Keratinocyte (primary cell): ENCODE measurements around the gene SLC66A2. TPM values are rescaled to one million over a fixed set of nuclear protein-coding genes. Genes with fewer than 3 reads are reported as not detected.

Experiments
- DNase-seq: peaks from one replicate; pipeline ENCODE4 v3.0.0-alpha.2; 2011; ENCODE audit warnings: low read depth, missing footprints, low spot score
- FAIRE-seq: peaks from 2 replicates; lab custom pipeline; 2011; peaks lifted over from hg19 to GRCh38; lab: Jason Lieb, UNC
- H2AFZ ChIP-seq: 2 replicates; pipeline ENCODE4 v1.6.0; 2012; ENCODE audit warnings: low read length, control low read depth, inconsistent platforms; ENCODE audit not compliant: control insufficient read depth
- H3K27ac ChIP-seq: 2 replicates; pipeline ENCODE4 v1.5.1; 2011; ENCODE audit warnings: low read length; ENCODE audit not compliant: control insufficient read depth, insufficient read depth
- H3K27me3 ChIP-seq: 3 replicates; pipeline ENCODE4 v1.6.0; 2011; ENCODE audit warnings: low read length; ENCODE audit not compliant: control insufficient read depth, insufficient read depth; ENCODE audit errors: extremely low read depth
- H3K36me3 ChIP-seq, 2 experiments: 2 replicates in 1 of 2; 3 replicates in 1 of 2; pipeline ENCODE4 v1.5.1; 2011; ENCODE audit warnings: low read length in 2 of 2, mild to moderate bottlenecking in 1 of 2; ENCODE audit not compliant: control insufficient read depth in 2 of 2, insufficient read depth in 2 of 2; ENCODE audit errors: extremely low read depth in 1 of 2
- H3K4me1 ChIP-seq: 3 replicates; pipeline ENCODE4 v1.5.1; 2011; ENCODE audit warnings: low read length; ENCODE audit not compliant: control insufficient read depth, insufficient read depth; ENCODE audit errors: extremely low read depth
- H3K4me2 ChIP-seq: 3 replicates; pipeline ENCODE4 v1.6.0; 2011; ENCODE audit warnings: low read depth, low read length; ENCODE audit not compliant: control insufficient read depth, insufficient read depth; ENCODE audit errors: extremely low read depth
- H3K4me3 ChIP-seq, 3 experiments: fragments of 200-600 bp in 1 of 3; sonication (generic) in 1 of 3; 2 replicates in 2 of 3; 3 replicates in 1 of 3; pipeline ENCODE4 v1.5.1; 2011 to 2016; ENCODE audit warnings: low read length in 3 of 3, mild to moderate bottlenecking in 3 of 3, control low read depth in 2 of 3, inconsistent platforms in 1 of 3, low read depth in 1 of 3, mixed read lengths in 1 of 3, mixed run types in 1 of 3, moderate library complexity in 1 of 3; ENCODE audit not compliant: control insufficient read depth in 2 of 3, insufficient read depth in 2 of 3; ENCODE audit errors: extremely low read depth in 1 of 3
- H3K79me2 ChIP-seq: 2 replicates; pipeline ENCODE4 v1.6.0; 2012; ENCODE audit warnings: low read length; ENCODE audit not compliant: control insufficient read depth, insufficient read depth
- H3K9ac ChIP-seq: 3 replicates; pipeline ENCODE4 v1.6.0; 2011; ENCODE audit warnings: low read length; ENCODE audit not compliant: control insufficient read depth, insufficient read depth; ENCODE audit errors: extremely low read depth
- H3K9me1 ChIP-seq: 3 replicates; pipeline ENCODE4 v1.6.0; 2011; ENCODE audit warnings: low read length; ENCODE audit not compliant: control insufficient read depth, insufficient read depth; ENCODE audit errors: extremely low read depth
- H3K9me3 ChIP-seq: 2 replicates; pipeline ENCODE4 v1.5.1; 2012; ENCODE audit warnings: low read depth, low read length; ENCODE audit not compliant: control insufficient read depth
- H4K20me1 ChIP-seq: 3 replicates; pipeline ENCODE4 v1.6.0; 2011; ENCODE audit warnings: low read length; ENCODE audit not compliant: control insufficient read depth, insufficient read depth; ENCODE audit errors: extremely low read depth
- CTCF ChIP-seq, 3 experiments: IDR thresholded peaks in 1 of 3; conservative IDR thresholded peaks in 1 of 3; optimal IDR thresholded peaks in 1 of 3; 2 replicates in 2 of 3; 3 replicates in 1 of 3; pipeline versions ENCODE3 to v1.5.1; 2011; ENCODE audit warnings: low read length in 3 of 3, mild to moderate bottlenecking in 3 of 3, moderate library complexity in 2 of 3, control low read depth in 1 of 3, inconsistent platforms in 1 of 3; ENCODE audit not compliant: insufficient read depth in 2 of 3; ENCODE audit errors: extremely low read depth in 1 of 3
- EZH2 ChIP-seq: IDR thresholded peaks from one replicate; pipeline ENCODE4 v1.6.1; 2012; ENCODE audit warnings: inconsistent platforms, mild to moderate bottlenecking, low read length, moderate library complexity
- dilution Hi-C: fragments of 300-500 bp; cut with MboI; formaldehyde crosslinking; loops from one replicate; pipeline ENCODE4 v1.7.0; 2020; ENCODE audit warnings: low sequenced_read_pairs; ENCODE audit not compliant: extremely low pct_ligation_motif_present
- polyA plus RNA-seq, 5 experiments: library from polyadenylated mRNA; depleted of rRNA in 3 of 5; stranded (reverse) in 3 of 5; stranded (forward) in 1 of 5; unstranded in 1 of 5; fragments of >200 nt; gene quantifications; 1 replicate in 1 of 5; 2 replicates in 3 of 5; 3 replicates in 1 of 5; pipeline versions ENCODE4 v1.2.1 to v1.2.3, GENCODE V29; 2011 to 2012; ENCODE audit warnings: missing spikeins in 2 of 5, low read depth in 1 of 5, low replicate concordance in 1 of 5

Gene SLC66A2
- polyA plus RNA-seq, 1 donor (not counting 4 experiments of a cell fraction or from before 2014, with no cell fraction given) = 16.3 TPM

GRCh38 chr18:79930020-79930642, 21.3 kb downstream of the SLC66A2 start:
- Histone ChIP-seq H4K20me1 (no peaks in the 10 kb centered on the region), H3K9ac (no peak overlapping the region), H3K9me3 (peaks cover 13% of the 10 kb centered on the region), H3K27ac (no peak overlapping the region), H3K9me1 (no peaks in the 10 kb centered on the region), H3K4me3 (no peak overlapping the region), H3K36me3 (peaks cover 14 to 18% of the 10 kb centered on the region in 2 experiments), H2AFZ (no peak overlapping the region), H3K27me3 (no peaks in the 10 kb centered on the region), H3K4me2 (no peak overlapping the region), H3K4me1 (no peaks in the 10 kb centered on the region), H3K79me2 (peaks cover 66% of the 10 kb centered on the region)
- dilution Hi-C loops = no loop called here
- DNase-seq (no peak), FAIRE-seq (no peak)
- TF ChIP-seq CTCF (optimal IDR thresholded peaks at IDR 0.05 in 1 of 3, IDR thresholded peaks at IDR 0.05 in 1 of 3, conservative IDR thresholded peaks at IDR 0.05 in 1 of 3; ENCODE audit: extremely low read depth in 1 of 3, insufficient read depth in 2 of 3, low read length in 3 of 3) = no peak
- no peak for TF ChIP-seq EZH2

GRCh38 chr18:79928563-79928960, 22.9 kb downstream of the SLC66A2 start:
- Histone ChIP-seq H3K36me3 (peaks cover 10 to 16% of the 10 kb centered on the region in 2 experiments), H3K9me1 (no peaks in the 10 kb centered on the region), H3K4me2 (no peak overlapping the region), H3K4me3 (no peak overlapping the region), H3K27me3 (no peaks in the 10 kb centered on the region), H3K79me2 (peaks cover 57% of the 10 kb centered on the region), H3K9me3 (peaks cover 7% of the 10 kb centered on the region), H3K27ac (no peak overlapping the region), H4K20me1 (no peaks in the 10 kb centered on the region), H3K4me1 (no peaks in the 10 kb centered on the region), H3K9ac (no peak overlapping the region), H2AFZ (no peak overlapping the region)
- TF ChIP-seq EZH2 (no peak), CTCF (optimal IDR thresholded peaks at IDR 0.05 in 1 of 3, IDR thresholded peaks at IDR 0.05 in 1 of 3, conservative IDR thresholded peaks at IDR 0.05 in 1 of 3; ENCODE audit: extremely low read depth in 1 of 3, insufficient read depth in 2 of 3, low read length in 3 of 3) (no peak)
- FAIRE-seq (no peak), DNase-seq (no peak)
- dilution Hi-C loops = no loop called here
